ENCODE data around the gene PNLDC1.
"Not testable (repeated sequence)": the region's sequence is repeated elsewhere in the genome, so short reads cannot be mapped to it uniquely, and the experiment has no call there.

The PNLDC1 gene

DNA sequence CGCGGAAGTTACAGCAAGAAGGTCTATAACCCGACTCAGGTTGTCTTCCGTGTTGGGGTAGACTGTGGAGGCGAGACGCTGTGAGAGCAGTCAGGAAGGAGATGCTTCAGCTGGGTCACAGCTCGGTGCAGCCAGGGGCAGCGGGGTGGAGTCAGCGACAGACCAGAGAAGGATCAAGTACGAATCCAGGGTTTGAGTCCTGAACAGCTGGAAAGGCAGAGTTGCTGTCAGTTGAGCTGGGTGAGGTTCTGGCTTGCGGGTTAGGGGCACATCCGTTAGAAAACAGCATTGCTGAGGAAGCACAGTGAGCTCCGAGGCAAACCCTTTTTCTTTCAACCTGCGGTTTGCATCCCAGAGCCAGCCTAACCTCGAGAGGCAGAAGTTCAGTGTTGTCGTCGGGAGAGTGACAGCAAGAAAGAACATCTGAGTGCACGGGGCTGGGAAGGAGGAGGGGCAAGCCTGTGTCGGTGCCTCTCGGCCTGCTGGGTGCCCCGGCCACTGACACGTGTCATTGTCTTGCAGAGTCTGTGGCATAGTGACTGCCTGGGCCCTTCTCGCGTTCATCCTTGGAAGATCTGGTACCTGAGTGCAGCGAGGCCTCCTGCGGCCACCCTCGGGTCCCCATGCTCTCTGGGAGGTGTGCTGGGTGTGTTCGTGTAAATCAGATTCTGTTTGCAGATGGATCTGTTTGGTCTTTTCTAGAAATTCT lies 20.0 kb downstream of the PNLDC1 start:
- DNase-seq (ENCODE audit: low spot score): peak; percentile 44

DNA sequence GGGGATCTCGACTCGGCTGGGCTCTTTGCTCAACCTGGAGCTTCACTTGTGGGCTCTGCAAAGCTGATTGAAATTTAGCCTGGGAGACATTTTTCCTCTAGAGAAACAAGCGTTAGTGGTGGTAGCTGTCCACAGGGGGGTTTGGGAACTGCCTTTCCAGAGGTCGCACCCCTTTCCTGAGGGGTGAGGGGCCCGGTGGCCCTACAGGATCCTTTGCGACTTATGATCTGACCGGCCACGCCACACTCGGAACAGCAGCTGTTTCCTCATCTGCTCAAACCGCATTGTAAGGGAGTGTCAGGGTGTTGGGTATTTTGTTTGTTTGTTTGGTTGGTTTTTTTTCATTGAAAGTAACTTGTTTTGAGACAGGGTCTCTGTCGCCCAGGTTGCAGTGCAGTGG lies 21.0 kb downstream of the PNLDC1 start:
- no peak for DNase-seq (ENCODE audit: low spot score)

DNA sequence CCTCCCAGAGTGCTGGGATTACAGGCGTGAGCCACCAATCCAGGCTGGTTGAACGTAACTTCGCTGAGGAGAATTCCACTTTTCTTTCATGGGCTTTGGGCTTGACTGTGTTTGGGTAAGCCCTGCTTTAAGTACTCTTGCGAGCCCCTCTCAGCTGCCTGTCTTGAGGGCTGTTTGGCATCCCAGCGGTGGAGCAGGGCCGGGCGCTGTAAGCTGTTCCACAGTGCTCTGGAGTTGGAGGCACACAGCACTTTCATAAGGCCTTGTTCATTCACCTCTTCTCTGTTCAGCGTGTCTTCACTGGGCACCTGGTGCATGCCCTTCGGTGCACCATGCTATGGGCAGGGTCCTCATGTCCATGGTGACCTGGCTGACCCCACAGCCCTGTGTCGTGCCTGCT lies 21.6 kb downstream of the PNLDC1 start:
- DNase-seq (ENCODE audit: low spot score): no peak

DNA sequence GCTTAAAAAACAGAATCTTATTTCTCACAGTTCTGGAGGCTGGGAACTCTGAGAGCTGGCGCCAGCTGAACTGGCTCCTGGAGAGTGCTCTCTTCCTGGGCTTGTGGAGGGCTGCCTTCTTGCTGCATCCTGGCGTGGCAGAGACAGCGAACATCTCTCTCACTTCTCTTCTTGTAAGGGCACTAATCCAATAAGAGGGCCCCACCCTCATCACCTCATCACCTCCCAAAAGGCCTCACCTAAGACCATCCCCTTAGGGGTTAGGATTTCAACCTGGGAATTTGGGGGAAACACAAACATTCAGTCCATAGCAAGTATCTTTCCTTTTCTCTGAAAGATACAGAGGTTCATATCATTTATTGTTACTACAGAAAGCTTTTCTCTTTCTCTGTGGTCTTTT lies 23.9 kb downstream of the PNLDC1 start:
- DNase-seq (ENCODE audit: low spot score): no peak

DNA sequence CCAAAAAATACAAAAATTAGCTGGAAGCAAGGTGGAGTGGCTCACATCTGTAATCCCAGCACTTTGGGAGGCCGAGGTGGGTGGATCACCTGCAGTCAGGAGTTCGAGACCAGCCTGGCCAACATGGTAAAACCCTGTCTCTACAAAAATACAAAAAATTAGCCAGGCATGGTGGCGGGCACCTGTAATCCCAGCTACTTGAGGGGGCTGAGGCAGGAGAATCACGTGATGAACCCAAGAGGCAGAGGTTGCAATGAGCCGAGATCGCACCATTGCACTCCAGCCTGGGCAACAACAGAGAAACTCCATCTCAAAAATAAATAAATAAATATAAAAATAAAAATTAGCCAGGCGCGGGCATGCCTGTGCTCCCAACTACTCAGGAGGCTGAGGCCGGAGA lies 24.6 kb downstream of the PNLDC1 start:
- not testable (repeated sequence) for DNase-seq (ENCODE audit: low spot score)

DNA sequence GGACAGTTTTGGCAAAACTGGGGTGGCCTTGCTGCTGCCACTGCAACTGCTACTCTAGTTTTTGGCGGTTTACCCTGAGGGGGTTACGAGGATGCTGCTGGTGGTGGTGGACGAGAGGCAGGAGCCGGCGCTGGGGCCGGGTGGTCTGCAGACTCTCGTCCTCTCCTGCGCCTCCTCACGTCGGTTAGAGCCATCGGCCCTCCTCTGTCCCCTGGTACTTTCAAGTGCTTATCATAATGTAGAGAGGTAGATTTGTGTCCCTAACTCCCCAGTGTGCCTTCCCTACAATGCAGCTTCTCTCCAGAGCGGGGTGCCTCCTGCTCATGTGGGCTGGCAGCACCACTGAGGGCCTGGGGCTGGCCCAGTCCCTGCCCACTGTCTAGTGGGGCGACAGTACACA lies 25.9 kb downstream of the PNLDC1 start:
- DNase-seq (ENCODE audit: low spot score): no peak

DNA sequence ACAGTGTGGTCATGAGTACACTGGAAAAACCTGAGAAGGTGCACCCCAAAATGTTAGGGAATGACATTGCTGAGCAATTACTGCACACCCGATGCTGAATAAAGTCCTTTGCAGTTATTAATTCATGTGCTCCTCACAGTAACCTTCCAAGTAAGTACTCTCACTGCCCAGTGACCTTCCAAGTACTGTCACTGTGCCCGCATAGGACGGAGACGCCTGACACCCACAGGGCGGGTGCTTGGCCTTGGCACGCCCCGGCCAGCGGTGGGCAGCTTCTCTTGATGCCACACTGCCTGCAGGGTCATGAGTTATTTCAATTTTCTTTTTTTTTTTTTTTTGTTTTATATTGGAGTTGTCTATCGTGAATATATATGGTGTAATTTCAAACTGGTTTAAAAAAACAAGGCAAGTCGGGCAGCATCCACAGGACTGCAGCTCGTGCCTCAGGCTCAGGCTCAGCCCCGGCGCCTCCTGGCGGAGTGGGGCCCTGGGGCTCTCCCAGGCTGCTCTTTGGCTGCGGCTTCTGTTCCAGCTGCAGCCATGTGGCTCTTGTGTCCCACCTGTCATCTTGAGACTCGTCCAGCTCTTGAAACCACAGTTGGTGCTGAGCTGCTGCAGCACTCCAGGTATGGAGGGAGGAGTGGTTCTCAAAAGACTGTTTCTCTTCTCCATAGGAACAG lies 27.0 kb downstream of the PNLDC1 start:
- no peak for DNase-seq (ENCODE audit: low spot score)

DNA sequence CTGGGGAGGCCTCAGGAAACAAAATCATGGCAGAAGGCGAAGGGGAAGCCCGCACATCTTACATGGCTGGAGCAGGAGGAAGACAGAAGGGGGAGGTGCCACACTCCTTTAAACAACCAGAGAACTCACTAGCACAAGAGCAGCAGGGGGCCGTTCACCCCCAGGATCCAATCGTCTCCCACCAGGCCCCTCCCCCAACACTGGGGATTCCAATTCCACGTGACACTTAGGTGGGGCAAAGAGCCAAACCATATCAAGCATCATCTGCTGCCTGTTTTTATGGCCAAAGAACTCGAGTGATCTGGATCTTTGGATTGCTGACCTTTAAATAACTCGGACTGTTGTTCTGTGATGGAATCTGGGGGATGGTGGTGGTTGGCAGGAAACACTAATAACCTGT lies 28.0 kb downstream of the PNLDC1 start:
- DNase-seq (ENCODE audit: low spot score): no peak

DNA sequence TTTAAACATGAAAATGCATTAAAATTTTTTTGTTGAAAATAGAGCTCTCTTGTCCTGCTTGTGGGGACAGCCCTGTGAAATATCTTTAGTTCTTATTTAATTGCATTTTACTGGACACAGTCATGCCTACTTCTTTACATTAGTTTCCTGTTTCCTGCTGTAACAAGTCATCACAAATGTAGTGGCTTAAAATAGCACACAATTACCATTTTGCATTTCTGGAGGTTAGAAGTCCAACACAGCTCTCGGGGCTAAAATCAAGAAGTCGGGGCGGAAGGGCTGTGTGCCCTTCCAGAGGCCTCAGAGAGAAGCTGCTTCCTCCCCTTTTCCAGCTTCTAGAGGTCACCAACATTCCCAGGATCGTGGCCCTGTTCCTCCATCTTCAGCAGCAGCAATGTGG lies 29.4 kb downstream of the PNLDC1 start:
- no peak for DNase-seq (ENCODE audit: low spot score)

DNA sequence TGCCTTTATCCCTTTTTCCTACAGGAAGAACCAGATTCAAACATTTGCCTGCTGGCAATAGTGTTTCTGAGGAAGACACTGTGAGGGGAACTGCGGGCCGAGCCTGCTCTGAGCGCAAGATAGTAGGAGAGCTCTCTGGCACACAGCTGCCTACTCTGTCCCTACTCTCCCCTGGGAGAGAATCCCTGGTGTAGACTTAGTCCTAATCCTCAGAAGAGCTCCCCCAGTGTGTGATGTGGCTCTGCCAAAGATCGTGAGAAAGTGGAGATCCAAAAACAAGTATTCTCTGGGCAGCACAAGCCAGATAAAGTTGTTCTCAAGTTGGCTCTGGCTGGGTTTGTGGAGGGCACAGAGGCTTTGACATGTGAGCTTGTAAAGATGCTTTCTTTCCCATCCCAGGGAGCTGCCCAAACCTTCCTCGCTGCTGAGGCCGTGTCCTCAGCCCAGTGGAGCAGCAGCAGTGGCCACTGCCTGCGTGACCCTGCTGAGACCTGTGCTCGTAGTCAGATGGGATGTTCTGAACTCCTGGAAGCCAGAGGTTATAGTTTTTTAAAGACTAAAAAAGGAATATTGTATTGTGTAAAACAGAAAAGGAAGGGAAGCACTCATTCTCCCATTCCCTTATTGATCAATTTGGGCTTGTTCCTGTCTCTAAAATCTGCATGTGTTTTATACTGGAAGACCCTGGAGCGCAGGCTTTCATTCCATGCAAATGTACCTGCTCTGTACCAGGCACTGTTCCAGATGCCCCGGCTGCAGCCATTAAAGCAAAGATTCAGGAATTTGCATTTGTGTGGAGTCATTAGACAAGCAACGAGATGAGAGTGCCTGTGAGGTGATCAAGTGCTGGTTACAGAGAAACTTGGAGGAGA lies 30.7 kb downstream of the PNLDC1 start:
- DNase-seq (ENCODE audit: low spot score): no peak

DNA sequence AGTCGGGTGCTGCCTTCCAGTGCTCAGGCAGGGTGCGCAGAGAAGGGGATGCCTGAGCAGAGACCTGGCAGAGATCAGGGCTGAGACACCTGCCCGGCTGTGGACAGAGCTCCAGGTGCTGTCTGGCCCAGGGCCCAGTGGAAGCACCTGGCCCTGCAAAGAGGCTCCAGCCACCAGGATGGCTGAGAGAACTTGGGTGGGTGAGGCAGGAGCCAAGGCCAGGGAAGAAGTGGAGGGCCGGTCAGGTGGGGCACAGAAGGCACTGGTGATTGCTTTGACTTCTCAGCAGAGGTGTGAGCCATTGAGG lies 31.2 kb downstream of the PNLDC1 start:
- DNase-seq (ENCODE audit: low spot score): no peak

DNA sequence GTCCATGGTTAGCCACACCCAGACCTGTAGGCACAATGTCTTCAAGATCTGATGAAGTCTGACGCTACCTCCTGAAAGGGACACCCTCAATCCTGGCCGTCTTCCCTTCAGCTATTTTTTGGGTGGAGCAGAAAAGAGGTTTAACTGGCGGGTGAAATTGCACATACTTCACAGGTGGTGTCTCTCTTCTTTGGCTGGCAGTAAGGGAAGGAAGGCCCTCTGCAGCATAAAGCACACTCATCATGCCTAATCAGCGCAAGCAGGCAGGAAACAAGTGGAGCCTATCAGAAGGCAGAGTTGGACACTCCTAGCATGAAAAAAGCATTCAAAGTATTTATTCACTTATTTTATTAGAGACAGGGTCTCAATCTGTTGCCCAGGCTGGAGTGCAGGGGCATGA lies 32.9 kb downstream of the PNLDC1 start:
- DNase-seq (ENCODE audit: low spot score): no peak

DNA sequence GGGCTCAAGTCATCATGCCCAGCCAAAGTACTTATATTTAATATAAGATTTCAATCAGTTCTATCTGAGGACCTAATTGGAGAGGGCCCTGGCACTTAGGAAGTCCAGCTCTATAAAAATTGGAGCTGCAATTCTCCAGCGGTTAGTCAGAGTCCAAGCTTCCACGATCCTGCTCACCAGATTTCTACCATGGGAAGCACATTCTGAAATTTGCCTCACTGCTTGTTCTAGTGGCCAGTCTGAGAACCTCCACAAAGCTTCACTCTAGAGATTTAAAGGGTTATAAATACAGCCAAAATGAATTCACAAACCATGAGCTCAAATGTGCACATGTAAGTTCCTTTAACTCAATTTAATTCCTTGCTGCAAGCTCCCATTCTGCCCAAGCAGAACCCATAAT lies 33.5 kb downstream of the PNLDC1 start:
- DNase-seq (ENCODE audit: low spot score): no peak

DNA sequence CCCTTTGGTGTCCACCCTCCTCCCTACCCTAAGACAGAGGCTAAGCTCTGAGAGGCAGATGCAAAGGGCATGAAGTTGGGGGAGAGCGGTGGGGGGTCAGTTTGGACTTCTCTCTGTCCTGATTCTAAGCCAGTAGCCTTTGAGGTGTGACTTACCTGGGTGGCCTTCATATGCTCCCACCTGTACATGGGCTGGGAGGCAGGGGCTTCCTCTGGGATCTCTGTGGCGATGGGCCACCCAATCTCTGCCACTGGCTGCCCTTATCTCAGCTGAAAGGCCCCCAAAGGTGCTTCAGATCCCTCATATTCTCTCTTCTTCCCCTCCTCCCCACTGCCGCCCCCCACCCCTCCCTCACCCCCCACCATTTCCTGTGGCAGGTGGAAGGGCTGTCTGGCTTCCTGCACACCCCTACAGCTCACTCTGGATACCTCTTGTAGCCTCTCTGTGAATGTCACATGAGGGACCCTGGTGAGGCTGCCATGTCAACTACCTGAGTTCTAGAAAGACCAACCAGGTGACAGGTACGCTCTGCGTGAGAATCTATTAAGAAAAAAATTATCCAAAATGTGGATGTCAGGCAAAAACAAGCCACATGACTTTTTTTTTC lies 34.0 kb downstream of the PNLDC1 start:
- peak; percentile 15 for DNase-seq (ENCODE audit: low spot score)

DNA sequence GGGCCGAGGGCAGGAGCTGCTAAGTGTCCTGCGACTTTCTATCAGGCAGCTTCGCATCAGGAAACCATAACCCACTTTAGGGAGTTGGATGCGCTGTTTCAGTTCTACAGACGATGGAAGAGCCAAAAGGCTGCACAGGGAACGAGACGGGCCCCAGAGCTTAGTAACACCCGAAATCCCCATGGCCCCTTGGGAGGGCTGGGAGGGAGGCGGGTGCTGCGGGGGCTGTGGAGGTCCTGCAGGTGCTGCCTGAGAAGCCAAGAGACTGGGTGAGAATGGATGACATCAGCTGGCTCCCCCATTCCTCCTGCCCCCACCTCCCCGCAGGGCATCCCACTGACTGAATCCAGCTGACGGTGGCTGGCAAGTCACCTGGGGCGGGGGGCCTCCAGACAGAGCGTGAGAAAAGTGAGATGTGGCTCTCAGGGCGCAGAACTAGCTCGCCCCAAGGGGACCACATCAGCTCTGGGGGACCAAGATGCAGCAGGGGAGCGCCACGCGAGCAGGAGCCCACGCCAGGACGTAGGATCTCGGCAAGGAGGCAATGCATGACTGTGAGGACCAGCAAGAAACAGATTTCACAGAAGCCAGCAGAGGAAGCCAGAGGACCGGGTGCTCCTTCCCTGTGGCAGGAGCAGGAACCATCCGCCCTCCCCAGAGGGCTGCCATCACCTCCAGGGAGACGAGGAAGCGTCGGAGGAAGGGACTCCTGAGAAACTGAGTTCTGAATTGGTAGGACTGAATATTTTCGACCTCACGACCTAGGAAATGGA lies 36.8 kb downstream of the PNLDC1 start:
- no peak for DNase-seq (ENCODE audit: low spot score)

DNA sequence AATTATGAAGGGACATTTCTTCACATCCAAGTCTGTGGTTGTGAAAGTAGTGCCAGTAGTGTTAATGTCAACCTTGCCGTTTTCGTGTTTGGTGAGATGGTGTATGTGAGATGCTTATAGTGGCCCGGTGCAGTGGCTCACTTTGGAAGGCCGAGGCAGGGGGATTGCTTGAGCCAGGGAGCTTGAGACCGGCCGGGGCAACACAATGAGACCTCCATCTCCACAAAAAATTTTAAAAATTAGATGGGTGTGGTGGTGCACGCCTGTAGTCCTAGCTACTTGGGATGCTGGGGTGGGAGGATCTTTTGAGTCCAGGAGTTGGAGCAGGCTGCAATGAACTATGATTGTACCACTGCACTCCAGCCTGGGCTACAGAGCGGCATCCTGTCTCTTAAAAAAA lies 37.4 kb downstream of the PNLDC1 start:
- DNase-seq (ENCODE audit: low spot score): no peak

DNA sequence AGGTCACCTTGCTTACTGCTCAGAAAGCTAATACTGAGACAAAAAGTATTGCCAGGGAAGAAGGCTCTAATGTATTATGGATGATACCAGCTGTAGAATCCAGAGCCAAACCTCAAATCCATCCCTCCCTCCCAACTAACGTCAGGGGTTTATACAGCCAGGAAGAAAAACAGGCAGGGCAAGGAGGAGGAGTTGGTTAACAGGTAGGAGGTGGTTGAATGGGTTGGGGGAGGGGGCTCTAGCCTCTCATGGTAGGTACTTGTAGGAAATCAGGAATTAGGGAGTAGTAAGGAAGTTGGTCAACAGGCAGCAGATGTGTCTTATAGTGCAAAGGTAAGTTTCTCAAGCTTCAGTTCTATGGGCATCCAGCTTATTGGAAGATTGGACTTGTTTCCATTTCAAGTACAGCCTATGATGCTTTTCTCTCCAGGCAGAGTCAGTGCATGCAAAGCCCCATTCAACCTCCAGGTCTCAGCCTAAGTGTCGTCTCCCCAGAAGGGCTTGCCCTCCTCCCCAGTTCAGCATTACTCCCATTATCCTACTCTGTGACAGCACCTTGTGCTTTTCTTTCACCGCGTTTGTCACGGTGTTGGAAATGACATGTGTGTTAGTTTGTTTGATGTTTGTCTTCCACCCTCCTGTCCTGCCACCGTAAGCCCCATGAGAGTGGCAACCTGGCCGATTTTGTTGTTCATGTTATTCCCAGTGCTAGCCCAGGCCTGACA lies 38.1 kb downstream of the PNLDC1 start:
- DNase-seq (ENCODE audit: low spot score): no peak

DNA sequence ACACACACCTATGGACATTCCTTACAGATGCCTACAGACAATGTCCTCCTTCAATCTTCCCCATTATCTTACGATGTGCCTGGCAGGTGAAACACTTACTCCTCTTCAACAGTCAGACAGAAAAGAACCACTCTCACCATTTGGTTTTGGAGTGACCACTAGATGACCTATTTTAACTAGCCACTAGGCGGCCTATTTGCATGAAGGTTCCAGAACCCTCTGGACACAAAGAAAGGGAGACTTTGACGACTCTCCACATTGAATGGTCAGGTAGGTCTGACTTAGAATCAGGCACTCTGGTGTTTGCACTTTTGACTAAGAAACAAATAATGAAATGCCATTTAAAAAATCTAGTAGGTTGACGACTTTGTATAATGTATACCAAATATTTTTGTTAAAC lies 42.0 kb downstream of the PNLDC1 start:
- no peak for DNase-seq (ENCODE audit: low spot score)

DNA sequence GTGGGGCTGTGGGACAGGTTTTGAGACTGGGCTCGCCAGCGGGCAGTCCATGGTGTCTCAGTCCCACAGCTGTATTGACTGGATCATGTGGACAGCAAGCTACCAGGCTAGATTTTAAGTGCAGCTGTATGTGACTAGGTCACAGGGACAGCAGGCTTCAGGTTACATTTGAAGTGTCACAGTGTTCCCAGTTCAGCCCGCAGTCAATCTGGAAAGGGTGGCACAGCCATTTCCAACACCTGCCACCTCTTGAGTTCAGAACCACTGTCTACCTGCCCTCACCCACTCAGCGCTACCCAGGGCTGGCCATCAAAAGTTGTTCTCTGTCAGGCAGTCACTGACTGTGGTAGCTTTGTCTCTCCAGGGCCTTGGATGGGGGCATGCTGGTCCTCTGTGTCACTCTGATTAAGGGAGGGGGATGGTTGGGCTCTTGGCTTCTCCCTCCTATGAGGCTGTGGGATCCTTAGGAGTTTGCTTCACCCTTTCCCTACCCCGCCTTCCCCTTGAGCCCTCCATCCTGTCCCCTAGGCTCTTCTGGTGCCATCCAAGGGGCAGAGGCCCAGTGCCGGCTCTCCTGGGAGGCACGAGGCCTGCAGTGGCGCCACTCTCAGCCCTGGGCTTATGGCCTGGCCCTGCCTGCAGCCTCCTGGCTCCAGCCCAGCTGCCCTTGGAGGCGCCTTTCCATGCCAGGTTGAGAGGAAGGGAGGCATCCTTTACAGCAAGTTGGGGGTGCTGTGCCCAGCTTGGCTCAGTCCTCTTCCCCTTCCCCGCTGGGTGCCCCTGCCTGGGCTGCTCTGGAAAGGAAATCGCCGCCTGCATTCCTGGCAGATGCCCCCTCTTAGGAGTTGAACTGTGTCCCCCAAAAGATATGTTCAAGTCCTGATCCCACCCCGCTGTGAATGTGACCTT lies 44.9 kb downstream of the PNLDC1 start:
- no peak for DNase-seq (ENCODE audit: low spot score)

DNA sequence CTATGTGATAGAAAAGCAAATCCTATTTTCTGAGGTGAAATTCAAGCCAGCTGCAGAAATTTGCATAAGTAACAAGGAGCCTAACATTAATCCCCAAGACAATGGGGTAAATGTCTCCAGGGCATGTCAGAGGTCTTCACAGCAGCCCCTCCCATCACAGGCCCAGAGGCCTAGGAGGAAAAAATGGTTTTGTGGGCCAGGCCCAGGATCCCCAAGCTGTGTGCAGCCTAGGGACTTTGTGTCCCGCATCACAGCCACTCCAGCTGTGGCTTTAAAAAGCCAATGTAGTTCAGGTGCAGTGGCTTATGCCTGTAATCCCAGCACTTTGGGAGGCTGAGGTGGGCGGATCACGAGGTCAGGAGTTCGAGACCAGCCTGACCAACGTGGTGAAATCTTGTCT lies 48.5 kb downstream of the PNLDC1 start:
- not testable (repeated sequence) for DNase-seq (ENCODE audit: low spot score)
